HepG2 (cell line): ENCODE results near the gene DLX1. TPM values are rescaled to one million over a fixed set of nuclear protein-coding genes. Genes with fewer than 3 reads are reported as not detected.

ENCODE experiments used
- ELF1 ChIP-seq: sonication (generic); formaldehyde crosslinking; IDR thresholded peaks from 2 replicates; pipeline ENCODE4 v1.4.0; 2020; ENCODE audit warnings: missing genetic modification reagents
- HCFC1 ChIP-seq: fragments of 150-350 bp; IDR thresholded peaks from 2 replicates; pipeline ENCODE4 v1.6.1; 2014; ENCODE audit warnings: low read depth, low read length
- HNRNPLL ChIP-seq: fragments of 200-400 bp; formaldehyde crosslinking; IDR thresholded peaks from 2 replicates; pipeline ENCODE4 v1.6.1; 2017; ENCODE audit warnings: mild to moderate bottlenecking, low read depth, low read length; ENCODE audit not compliant: poor library complexity, severe bottlenecking
- IKZF1 ChIP-seq: fragments of 450-650 bp; IDR thresholded peaks from 2 replicates; pipeline ENCODE4 v1.7.1; 2016
- IKZF4 ChIP-seq: sonication (generic); formaldehyde crosslinking; IDR thresholded peaks from 2 replicates; pipeline ENCODE4 v1.5.1; 2020; ENCODE audit warnings: borderline replicate concordance, mild to moderate bottlenecking, low read depth, missing genetic modification reagents; ENCODE audit errors: not compliant biosample characterization
- RNF2 ChIP-seq: fragments of 450-650 bp; conservative IDR thresholded peaks from 2 replicates; pipeline ENCODE4 v1.6.1; 2016; ENCODE audit warnings: low read depth
- SMYD3 ChIP-seq: sonication (generic); formaldehyde crosslinking; IDR thresholded peaks from 2 replicates; pipeline ENCODE4 v1.8.1; 2023; ENCODE audit warnings: mild to moderate bottlenecking, missing genetic modification reagents
- SOX6 ChIP-seq, 2 experiments: fragments of 450-650 bp in 1 of 2; sonication (generic) in 1 of 2; formaldehyde crosslinking in 1 of 2; IDR thresholded peaks; 2 replicates each; pipeline versions ENCODE4 v1.4.0 to v1.6.1; 2017 to 2020; ENCODE audit warnings: antibody characterized with exemption in 1 of 2, mild to moderate bottlenecking in 1 of 2, missing genetic modification reagents in 1 of 2
- ZBTB21 ChIP-seq: sonication (generic); formaldehyde crosslinking; IDR thresholded peaks from 2 replicates; pipeline ENCODE4 v1.4.0; 2020; ENCODE audit warnings: missing genetic modification reagents
- ZNF446 ChIP-seq: sonication (generic); formaldehyde crosslinking; IDR thresholded peaks from 2 replicates; pipeline ENCODE4 v1.5.0; 2020; ENCODE audit warnings: mild to moderate bottlenecking, missing genetic modification reagents
- polyA plus RNA-seq, 8 experiments: library from polyadenylated mRNA; depleted of rRNA in 3 of 8; stranded (reverse) in 7 of 8; unstranded in 1 of 8; fragments of >200 nt; fragmentation: Illumina TruSeq in 4 of 8; extraction: Trizol in 4 of 8; gene quantifications; 2 replicates each; pipeline versions ENCODE4 v1.2.1 to v1.2.3, GENCODE V29; 2011 to 2016; ENCODE audit warnings: low read depth in 4 of 8, missing spikeins in 1 of 8, mixed read lengths in 1 of 8; ENCODE audit not compliant: insufficient read depth in 1 of 8
- total RNA-seq, 5 experiments: library from RNA; depleted of rRNA; stranded (reverse); fragments of >200 nt; fragmentation: Illumina TruSeq; extraction: Trizol; gene quantifications; 2 replicates each; pipeline ENCODE4 v1.2.3, GENCODE V29; 2016; ENCODE audit warnings: low read depth in 1 of 5
- TF ChIP-seq, protein P1 (sequence below): sonication (generic); formaldehyde crosslinking; IDR thresholded peaks from 2 replicates; pipeline ENCODE4 v1.5.0; 2020; ENCODE audit warnings: mild to moderate bottlenecking, missing genetic modification reagents, borderline replicate concordance
- TF ChIP-seq, protein P2 (sequence below): sonication (generic); formaldehyde crosslinking; IDR thresholded peaks from 2 replicates; pipeline ENCODE4 v1.5.0; 2020; ENCODE audit warnings: missing genetic modification reagents, mild to moderate bottlenecking, borderline replicate concordance
- TF ChIP-seq, protein P3 (sequence below): sonication (generic); formaldehyde crosslinking; IDR thresholded peaks from 2 replicates; pipeline ENCODE4 v1.4.0; 2020; ENCODE audit warnings: missing genetic modification reagents, mild to moderate bottlenecking, borderline replicate concordance

Gene DLX1
- total and polyA plus RNA-seq, 2 of the 13 experiments (the other 11 are each of a cell fraction or from before 2014, with no cell fraction given) = 0.18 to 0.86 TPM

DNA sequence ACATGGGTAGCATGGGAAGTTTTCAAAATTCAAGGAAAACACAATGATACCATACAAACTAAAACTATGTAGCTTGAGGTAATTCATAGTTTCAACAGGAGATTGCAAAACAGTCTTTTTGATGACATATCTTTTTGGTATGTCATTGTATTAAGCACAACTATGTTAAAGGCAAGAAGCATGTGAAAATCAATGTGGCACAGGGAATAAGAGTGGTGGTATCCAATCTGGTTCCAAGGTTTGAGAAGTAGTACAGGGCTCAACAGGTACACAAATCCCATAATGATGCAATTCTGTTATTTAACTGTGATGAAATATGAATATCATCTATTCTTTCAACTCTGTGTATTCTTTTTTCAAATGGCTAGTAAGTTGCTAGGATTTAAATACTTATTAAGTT lies 33.8 kb downstream of the DLX1 start (continued):
- TF ChIP-seq, protein P1, sequence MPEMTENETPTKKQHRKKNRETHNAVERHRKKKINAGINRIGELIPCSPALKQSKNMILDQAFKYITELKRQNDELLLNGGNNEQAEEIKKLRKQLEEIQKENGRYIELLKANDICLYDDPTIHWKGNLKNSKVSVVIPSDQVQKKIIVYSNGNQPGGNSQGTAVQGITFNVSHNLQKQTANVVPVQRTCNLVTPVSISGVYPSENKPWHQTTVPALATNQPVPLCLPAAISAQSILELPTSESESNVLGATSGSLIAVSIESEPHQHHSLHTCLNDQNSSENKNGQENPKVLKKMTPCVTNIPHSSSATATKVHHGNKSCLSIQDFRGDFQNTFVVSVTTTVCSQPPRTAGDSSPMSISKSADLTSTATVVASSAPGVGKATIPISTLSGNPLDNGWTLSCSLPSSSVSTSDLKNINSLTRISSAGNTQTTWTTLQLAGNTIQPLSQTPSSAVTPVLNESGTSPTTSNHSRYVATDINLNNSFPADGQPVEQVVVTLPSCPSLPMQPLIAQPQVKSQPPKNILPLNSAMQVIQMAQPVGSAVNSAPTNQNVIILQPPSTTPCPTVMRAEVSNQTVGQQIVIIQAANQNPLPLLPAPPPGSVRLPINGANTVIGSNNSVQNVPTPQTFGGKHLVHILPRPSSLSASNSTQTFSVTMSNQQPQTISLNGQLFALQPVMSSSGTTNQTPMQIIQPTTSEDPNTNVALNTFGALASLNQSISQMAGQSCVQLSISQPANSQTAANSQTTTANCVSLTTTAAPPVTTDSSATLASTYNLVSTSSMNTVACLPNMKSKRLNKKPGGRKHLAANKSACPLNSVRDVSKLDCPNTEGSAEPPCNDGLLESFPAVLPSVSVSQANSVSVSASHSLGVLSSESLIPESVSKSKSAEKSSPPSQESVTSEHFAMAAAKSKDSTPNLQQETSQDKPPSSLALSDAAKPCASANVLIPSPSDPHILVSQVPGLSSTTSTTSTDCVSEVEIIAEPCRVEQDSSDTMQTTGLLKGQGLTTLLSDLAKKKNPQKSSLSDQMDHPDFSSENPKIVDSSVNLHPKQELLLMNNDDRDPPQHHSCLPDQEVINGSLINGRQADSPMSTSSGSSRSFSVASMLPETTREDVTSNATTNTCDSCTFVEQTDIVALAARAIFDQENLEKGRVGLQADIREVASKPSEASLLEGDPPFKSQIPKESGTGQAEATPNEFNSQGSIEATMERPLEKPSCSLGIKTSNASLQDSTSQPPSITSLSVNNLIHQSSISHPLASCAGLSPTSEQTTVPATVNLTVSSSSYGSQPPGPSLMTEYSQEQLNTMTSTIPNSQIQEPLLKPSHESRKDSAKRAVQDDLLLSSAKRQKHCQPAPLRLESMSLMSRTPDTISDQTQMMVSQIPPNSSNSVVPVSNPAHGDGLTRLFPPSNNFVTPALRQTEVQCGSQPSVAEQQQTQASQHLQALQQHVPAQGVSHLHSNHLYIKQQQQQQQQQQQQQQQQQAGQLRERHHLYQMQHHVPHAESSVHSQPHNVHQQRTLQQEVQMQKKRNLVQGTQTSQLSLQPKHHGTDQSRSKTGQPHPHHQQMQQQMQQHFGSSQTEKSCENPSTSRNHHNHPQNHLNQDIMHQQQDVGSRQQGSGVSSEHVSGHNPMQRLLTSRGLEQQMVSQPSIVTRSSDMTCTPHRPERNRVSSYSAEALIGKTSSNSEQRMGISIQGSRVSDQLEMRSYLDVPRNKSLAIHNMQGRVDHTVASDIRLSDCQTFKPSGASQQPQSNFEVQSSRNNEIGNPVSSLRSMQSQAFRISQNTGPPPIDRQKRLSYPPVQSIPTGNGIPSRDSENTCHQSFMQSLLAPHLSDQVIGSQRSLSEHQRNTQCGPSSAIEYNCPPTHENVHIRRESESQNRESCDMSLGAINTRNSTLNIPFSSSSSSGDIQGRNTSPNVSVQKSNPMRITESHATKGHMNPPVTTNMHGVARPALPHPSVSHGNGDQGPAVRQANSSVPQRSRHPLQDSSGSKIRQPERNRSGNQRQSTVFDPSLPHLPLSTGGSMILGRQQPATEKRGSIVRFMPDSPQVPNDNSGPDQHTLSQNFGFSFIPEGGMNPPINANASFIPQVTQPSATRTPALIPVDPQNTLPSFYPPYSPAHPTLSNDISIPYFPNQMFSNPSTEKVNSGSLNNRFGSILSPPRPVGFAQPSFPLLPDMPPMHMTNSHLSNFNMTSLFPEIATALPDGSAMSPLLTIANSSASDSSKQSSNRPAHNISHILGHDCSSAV (CRISPR knock-in tag) = no peak
- TF ChIP-seq RNF2 = no peak
- TF ChIP-seq HCFC1 = no peak
- no peak for TF ChIP-seq SOX6 (IDR thresholded peaks at IDR 0.05)
- peak; percentile 53; the same call in 1 of the 2 replicates for TF ChIP-seq SOX6 (CRISPR knock-in tag; IDR thresholded peaks at IDR 0.05)
- no peak for TF ChIP-seq ZBTB21
- TF ChIP-seq, protein P2, sequence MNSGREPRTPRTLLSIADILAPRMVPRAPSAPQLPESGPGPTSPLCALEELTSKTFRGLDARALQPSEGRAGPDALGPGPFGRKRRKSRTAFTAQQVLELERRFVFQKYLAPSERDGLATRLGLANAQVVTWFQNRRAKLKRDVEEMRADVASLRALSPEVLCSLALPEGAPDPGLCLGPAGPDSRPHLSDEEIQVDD (CRISPR knock-in tag) = no peak
- no peak for TF ChIP-seq ZNF446 (CRISPR knock-in tag)
- TF ChIP-seq, protein P3, sequence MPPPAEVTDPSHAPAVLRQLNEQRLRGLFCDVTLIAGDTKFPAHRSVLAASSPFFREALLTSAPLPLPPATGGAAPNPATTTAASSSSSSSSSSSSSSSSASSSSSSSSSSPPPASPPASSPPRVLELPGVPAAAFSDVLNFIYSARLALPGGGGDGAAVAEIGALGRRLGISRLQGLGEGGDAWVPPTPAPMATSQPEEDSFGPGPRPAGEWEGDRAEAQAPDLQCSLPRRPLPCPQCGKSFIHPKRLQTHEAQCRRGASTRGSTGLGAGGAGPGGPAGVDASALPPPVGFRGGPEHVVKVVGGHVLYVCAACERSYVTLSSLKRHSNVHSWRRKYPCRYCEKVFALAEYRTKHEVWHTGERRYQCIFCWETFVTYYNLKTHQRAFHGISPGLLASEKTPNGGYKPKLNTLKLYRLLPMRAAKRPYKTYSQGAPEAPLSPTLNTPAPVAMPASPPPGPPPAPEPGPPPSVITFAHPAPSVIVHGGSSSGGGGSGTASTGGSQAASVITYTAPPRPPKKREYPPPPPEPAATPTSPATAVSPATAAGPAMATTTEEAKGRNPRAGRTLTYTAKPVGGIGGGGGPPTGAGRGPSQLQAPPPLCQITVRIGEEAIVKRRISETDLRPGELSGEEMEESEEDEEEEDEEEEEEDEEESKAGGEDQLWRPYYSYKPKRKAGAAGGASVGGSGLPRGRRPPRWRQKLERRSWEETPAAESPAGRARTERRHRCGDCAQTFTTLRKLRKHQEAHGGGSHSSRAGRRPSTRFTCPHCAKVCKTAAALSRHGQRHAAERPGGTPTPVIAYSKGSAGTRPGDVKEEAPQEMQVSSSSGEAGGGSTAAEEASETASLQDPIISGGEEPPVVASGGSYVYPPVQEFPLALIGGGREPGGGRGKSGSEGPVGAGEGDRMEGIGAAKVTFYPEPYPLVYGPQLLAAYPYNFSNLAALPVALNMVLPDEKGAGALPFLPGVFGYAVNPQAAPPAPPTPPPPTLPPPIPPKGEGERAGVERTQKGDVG (CRISPR knock-in tag) = no peak
- no peak for TF ChIP-seq IKZF4
- no peak for TF ChIP-seq HNRNPLL
- no peak for TF ChIP-seq SMYD3 (CRISPR knock-in tag)
- no peak for TF ChIP-seq ELF1 (CRISPR knock-in tag)
- TF ChIP-seq IKZF1 = no peak
